Measurements from ENCODE around the gene SLC35F3. TPM values are rescaled to one million over a fixed set of nuclear protein-coding genes. Genes with fewer than 3 reads are reported as not detected.

Gene SLC35F3
- total RNA-seq, 1 donor from 2014 or later: not detected

DNA sequence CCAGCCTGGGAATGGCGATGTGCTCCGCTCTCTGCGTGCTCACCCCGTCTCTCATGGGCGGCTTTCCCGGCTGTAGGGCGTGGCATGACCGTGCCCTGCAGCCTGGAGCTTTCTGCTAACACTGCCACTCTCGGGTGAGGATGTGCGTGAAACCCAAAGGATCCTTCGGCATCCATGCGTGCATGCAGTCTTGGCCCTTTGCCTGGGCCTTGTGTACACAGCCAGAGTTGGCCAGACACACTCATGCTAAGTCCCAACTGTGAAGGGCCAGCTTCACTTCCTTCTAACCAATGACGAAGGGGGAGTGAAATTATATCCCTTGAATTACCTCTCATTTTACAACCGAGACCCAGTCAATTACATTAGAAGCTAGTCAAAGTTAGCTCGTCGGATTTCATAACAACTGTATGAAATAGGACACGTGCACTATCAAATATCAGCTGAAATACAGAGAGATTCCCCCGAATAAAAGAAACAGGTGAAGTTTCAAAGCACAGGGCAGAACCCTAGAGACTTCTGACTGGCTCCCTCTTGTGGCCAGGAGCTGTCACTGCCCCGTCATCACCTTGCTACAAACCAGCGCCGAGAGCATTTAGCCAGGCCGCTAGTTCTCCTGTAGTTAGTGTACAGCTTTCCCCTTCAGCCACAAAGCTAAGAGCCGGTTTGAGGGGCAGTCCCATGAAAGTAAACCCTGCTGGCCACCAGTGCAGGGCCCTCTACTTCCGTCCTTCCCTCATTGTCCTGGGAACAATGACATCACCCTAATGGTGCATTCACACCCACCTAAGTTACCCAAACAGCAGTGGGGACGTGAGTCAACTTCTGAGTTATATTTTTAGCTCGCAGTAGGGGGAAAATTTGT, 405.4 kb downstream of the SLC35F3 start:
- Histone ChIP-seq H3K9me3 (replicated peaks) (no peaks in the 10 kb centered on the region), H3K27ac (replicated peaks) (no peak overlapping the region), H3K4me3 (no peak overlapping the region), H3K4me1 (no peaks in the 10 kb centered on the region), H3K27me3 (ENCODE audit: low read depth) (peaks cover 51% of the 10 kb centered on the region), H3K36me3 (no peaks in the 10 kb centered on the region)
- peak; percentile 40 for DNase-seq
- intact Hi-C loops (cut with micrococcal nuclease): loop anchor here (10.0 kb wide), 2 partner anchors 155 to 195 kb away; no protein-coding TSS in a partner anchor
- TF ChIP-seq, protein P1, sequence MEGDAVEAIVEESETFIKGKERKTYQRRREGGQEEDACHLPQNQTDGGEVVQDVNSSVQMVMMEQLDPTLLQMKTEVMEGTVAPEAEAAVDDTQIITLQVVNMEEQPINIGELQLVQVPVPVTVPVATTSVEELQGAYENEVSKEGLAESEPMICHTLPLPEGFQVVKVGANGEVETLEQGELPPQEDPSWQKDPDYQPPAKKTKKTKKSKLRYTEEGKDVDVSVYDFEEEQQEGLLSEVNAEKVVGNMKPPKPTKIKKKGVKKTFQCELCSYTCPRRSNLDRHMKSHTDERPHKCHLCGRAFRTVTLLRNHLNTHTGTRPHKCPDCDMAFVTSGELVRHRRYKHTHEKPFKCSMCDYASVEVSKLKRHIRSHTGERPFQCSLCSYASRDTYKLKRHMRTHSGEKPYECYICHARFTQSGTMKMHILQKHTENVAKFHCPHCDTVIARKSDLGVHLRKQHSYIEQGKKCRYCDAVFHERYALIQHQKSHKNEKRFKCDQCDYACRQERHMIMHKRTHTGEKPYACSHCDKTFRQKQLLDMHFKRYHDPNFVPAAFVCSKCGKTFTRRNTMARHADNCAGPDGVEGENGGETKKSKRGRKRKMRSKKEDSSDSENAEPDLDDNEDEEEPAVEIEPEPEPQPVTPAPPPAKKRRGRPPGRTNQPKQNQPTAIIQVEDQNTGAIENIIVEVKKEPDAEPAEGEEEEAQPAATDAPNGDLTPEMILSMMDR (IDR thresholded peaks at IDR 0.05; ENCODE audit: borderline replicate concordance): peak; percentile 88

DNA sequence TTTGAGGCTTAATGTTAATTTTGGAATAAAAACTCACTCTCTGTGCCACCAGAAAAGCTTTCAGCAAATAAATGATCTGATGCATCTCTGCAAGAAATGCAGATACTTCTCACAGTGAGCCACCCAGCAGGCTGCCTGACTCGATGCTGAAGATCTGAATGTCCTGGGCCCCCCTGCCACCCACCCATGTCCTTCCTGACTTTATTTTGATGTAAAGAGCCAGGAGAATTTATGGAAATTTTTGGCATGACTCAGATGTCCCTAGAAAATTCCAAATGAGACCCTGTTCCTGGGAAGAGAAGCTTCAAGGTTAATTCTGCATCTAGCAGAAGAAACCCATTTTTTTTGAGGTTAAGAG, 406.0 kb downstream of the SLC35F3 start:
- Histone ChIP-seq H3K36me3 (no peaks in the 10 kb centered on the region), H3K4me1 (no peaks in the 10 kb centered on the region), H3K27ac (replicated peaks) (no peak overlapping the region), H3K4me3 (no peak overlapping the region), H3K27me3 (ENCODE audit: low read depth) (peaks cover 53% of the 10 kb centered on the region), H3K9me3 (replicated peaks) (no peaks in the 10 kb centered on the region)
- no peak for DNase-seq
- intact Hi-C loops (cut with micrococcal nuclease): loop anchor here (10.0 kb wide), 1 partner anchor 196 kb away; no protein-coding TSS in a partner anchor
- TF ChIP-seq, protein P1 (IDR thresholded peaks at IDR 0.05; ENCODE audit: borderline replicate concordance): no peak

DNA sequence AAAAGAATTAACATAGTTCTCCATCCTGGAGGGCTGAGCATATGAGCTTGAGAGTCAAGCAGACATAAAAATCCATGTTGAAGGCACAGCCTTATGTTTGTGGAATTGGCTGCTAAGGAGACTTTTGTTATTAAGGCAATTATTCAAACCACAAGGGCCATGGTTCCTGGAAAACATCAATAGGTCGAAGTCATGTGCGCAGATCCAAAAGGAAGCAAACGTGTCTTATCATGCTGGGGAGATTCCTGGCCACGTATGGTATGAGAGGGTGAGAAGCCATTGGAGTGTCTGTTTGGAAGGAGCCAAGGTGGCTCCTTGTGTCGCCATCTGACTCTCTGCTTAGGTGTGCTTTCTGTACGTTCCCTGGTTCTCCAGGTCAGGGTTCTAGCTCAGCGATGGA, 406.9 kb downstream of the SLC35F3 start:
- DNase-seq: no peak
- Histone ChIP-seq H3K4me1 (no peaks in the 10 kb centered on the region), H3K27ac (replicated peaks) (no peak overlapping the region), H3K9me3 (replicated peaks) (no peaks in the 10 kb centered on the region), H3K27me3 (ENCODE audit: low read depth) (peaks cover 63% of the 10 kb centered on the region), H3K36me3 (no peaks in the 10 kb centered on the region), H3K4me3 (no peak overlapping the region)
- intact Hi-C loops (cut with micrococcal nuclease): loop anchor here (10.0 kb wide), 1 partner anchor 197 kb away; no protein-coding TSS in a partner anchor
- TF ChIP-seq, protein P1 (IDR thresholded peaks at IDR 0.05; ENCODE audit: borderline replicate concordance): no peak

DNA sequence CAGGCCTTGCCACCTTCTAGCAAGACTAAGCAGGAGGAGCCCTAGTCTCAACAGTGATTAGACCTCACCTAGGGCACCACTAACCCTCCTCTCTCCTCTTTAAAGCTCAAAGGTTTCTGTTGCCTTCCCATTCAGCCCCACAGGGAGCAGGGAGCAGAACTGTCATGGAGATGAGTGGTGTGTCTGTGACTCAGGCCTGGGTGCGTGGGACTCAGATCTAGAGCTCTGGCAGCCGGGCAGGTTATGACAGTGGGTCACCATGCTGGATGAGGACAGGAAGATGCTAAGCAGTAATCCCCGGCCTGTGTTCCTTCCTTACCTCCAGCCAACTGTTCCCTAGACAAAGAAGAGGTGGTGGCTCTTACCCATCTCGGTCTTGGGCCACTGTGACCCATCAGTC, 408.7 kb downstream of the SLC35F3 start:
- intact Hi-C loops (cut with micrococcal nuclease): loop anchor here (10.0 kb wide), 1 partner anchor 198 kb away; no protein-coding TSS in a partner anchor
- TF ChIP-seq, protein P1 (IDR thresholded peaks at IDR 0.05; ENCODE audit: borderline replicate concordance): no peak
- H3K9me3 ChIP-seq (replicated peaks): no peaks in the 10 kb centered on the region
- no peaks in the 10 kb centered on the region for H3K36me3 ChIP-seq
- H3K27ac ChIP-seq (replicated peaks): no peak overlapping the region
- H3K4me3 ChIP-seq: no peak overlapping the region
- peaks cover 80% of the 10 kb centered on the region for H3K27me3 ChIP-seq (ENCODE audit: low read depth)
- no peak for DNase-seq
- H3K4me1 ChIP-seq: no peaks in the 10 kb centered on the region

DNA sequence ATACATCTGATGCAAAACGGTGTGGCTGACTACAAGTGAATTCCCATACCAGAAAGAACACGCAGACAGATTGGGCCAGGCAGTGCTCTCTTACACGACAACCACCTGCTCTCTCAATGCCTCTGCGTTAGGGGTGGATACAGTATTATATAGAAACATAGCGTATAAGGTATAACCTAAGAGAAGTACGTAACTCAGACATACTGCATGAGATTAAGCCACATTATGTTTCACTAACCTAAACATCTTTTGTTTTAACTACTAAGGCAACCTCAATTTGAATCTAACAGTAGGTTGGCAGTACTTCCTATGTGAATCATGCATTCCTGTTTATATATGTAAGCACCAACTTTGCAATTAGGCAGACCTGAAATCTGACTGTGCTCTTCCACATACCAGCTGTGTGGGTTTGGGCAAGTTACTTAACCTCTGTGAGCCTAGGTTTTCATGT, 410.6 kb downstream of the SLC35F3 start:
- H3K27me3 ChIP-seq (ENCODE audit: low read depth): peaks cover 95% of the 10 kb centered on the region
- intact Hi-C loops (cut with micrococcal nuclease): loop anchor here (10.0 kb wide), 1 partner anchor 200 kb away; no protein-coding TSS in a partner anchor
- H3K4me1 ChIP-seq: no peaks in the 10 kb centered on the region
- DNase-seq: no peak
- no peaks in the 10 kb centered on the region for H3K36me3 ChIP-seq
- TF ChIP-seq, protein P1 (IDR thresholded peaks at IDR 0.05; ENCODE audit: borderline replicate concordance): no peak
- no peaks in the 10 kb centered on the region for H3K9me3 ChIP-seq (replicated peaks)
- no peak overlapping the region for H3K4me3 ChIP-seq
- no peak overlapping the region for H3K27ac ChIP-seq (replicated peaks)
